HG03025 (cell line): Measurements from ENCODE around the gene SLC9A8.
A peak's percentile ranks its signal among the peaks of the same experiment; 100 is the strongest.

Source experiments
- ATAC-seq: cut with Tn5 transposase; IDR thresholded peaks from one replicate; pipeline ENCODE4 v1.9.1; 2021; ENCODE audit warnings: mild to moderate bottlenecking, moderate library complexity; ENCODE audit not compliant: unreplicated experiment, low FRiP score

The SLC9A8 gene

GRCh38 chr20:49811825-49812506 is 662 bp upstream of the SLC9A8 start:
- ATAC-seq, result peak; percentile 9

- no peak for ATAC-seq
These were observed 812 bp downstream of the SLC9A8 start for GRCh38 chr20:49813305-49813974.

- no peak for ATAC-seq
These were observed 1.5 kb downstream of the SLC9A8 start for GRCh38 chr20:49814057-49814694.

GRCh38 chr20:49818816-49819215 is 6.2 kb downstream of the SLC9A8 start:
- ATAC-seq, result no peak

- no peak for ATAC-seq
These were observed 7.1 kb downstream of the SLC9A8 start for GRCh38 chr20:49819702-49820101.

GRCh38 chr20:49821381-49821780 is 8.8 kb downstream of the SLC9A8 start:
- no peak for ATAC-seq

GRCh38 chr20:49821870-49822331 is 9.3 kb downstream of the SLC9A8 start:
- no peak for ATAC-seq

GRCh38 chr20:49823152-49823847 is 10.7 kb downstream of the SLC9A8 start:
- ATAC-seq, result no peak

- no peak for ATAC-seq
These were observed 11.6 kb downstream of the SLC9A8 start for GRCh38 chr20:49824206-49824605.

GRCh38 chr20:49825521-49826033 is 12.9 kb downstream of the SLC9A8 start:
- ATAC-seq, result no peak

- ATAC-seq, result no peak
These were observed 18.6 kb downstream of the SLC9A8 start for GRCh38 chr20:49831022-49831769.

- no peak for ATAC-seq
These were observed 19.4 kb downstream of the SLC9A8 start for GRCh38 chr20:49831770-49832631.

- ATAC-seq, result no peak
These were observed 20.2 kb downstream of the SLC9A8 start for GRCh38 chr20:49832632-49833327.

GRCh38 chr20:49833483-49833882 is 20.9 kb downstream of the SLC9A8 start:
- no peak for ATAC-seq

GRCh38 chr20:49835031-49835430 is 22.4 kb downstream of the SLC9A8 start:
- ATAC-seq, result no peak

- no peak for ATAC-seq
These were observed 25.9 kb downstream of the SLC9A8 start for GRCh38 chr20:49838546-49838945.

- no peak for ATAC-seq
These were observed 30.5 kb downstream of the SLC9A8 start for GRCh38 chr20:49843139-49843538.

- ATAC-seq, result no peak
These were observed 31.2 kb downstream of the SLC9A8 start for GRCh38 chr20:49843770-49844380.
